HepG2 (cell line): ENCODE results near the gene MRM1. TPM values are rescaled to one million over a fixed set of nuclear protein-coding genes. Genes with fewer than 3 reads are reported as not detected.

Source experiments
- ADNP ChIP-seq: sonication (generic); formaldehyde crosslinking; IDR thresholded peaks from 2 replicates; pipeline ENCODE4 v1.4.0; 2020; ENCODE audit warnings: missing genetic modification reagents
- CBX5 ChIP-seq: sonication (generic); formaldehyde crosslinking; IDR thresholded peaks from 2 replicates; pipeline ENCODE4 v1.4.0; 2020; ENCODE audit warnings: missing genetic modification reagents, borderline replicate concordance
- FOSL2 ChIP-seq: sonication (generic); formaldehyde crosslinking; IDR thresholded peaks from 2 replicates; pipeline ENCODE4 v1.4.0; 2020; ENCODE audit warnings: missing genetic modification reagents
- FOXM1 ChIP-seq: sonication (generic); formaldehyde crosslinking; IDR thresholded peaks from 2 replicates; pipeline ENCODE4 v1.5.0; 2020; ENCODE audit warnings: missing genetic modification reagents
- IRX3 ChIP-seq: sonication (generic); formaldehyde crosslinking; IDR thresholded peaks from 2 replicates; pipeline ENCODE4 v1.8.1; 2023; ENCODE audit warnings: mild to moderate bottlenecking, low read depth, missing genetic modification reagents, borderline replicate concordance
- MYPOP ChIP-seq: sonication (generic); formaldehyde crosslinking; IDR thresholded peaks from 2 replicates; pipeline ENCODE4 v1.8.1; 2023; ENCODE audit warnings: mild to moderate bottlenecking, moderate library complexity, missing genetic modification reagents
- NR2F6 ChIP-seq, 2 experiments: IDR thresholded peaks; 2 replicates each; pipeline ENCODE4 v1.6.1; 2016; ENCODE audit warnings: antibody characterized with exemption in 1 of 2, mild to moderate bottlenecking in 1 of 2
- PCBP2 ChIP-seq: fragments of 200-400 bp; formaldehyde crosslinking; optimal IDR thresholded peaks from 2 replicates; pipeline ENCODE3; 2018; ENCODE audit warnings: low read length, low read depth; ENCODE audit not compliant: poor library complexity, severe bottlenecking
- RAD51 ChIP-seq: fragments of 450-650 bp; IDR thresholded peaks from 2 replicates; pipeline ENCODE4 v1.6.1; 2016; ENCODE audit warnings: borderline replicate concordance
- THAP11 ChIP-seq: IDR thresholded peaks from 2 replicates; pipeline ENCODE4 v1.6.1; 2016; ENCODE audit warnings: missing biosample characterization, missing genetic modification reagents
- YY1 ChIP-seq: IDR thresholded peaks from 2 replicates; pipeline ENCODE4 v1.6.1; 2011; ENCODE audit warnings: low read length, low read depth, moderate library complexity, mild to moderate bottlenecking; ENCODE audit not compliant: insufficient read depth, insufficient replicate concordance
- ZNF275 ChIP-seq: sonication (generic); formaldehyde crosslinking; IDR thresholded peaks from 2 replicates; pipeline ENCODE4 v1.8.0; 2022; ENCODE audit warnings: missing genetic modification reagents, mild to moderate bottlenecking, inconsistent platforms, borderline replicate concordance
- ZNF282 ChIP-seq: fragments of 450-650 bp; IDR thresholded peaks from 2 replicates; pipeline ENCODE4 v1.6.1; 2018; ENCODE audit not compliant: partially characterized antibody
- ZNF605 ChIP-seq: sonication (generic); formaldehyde crosslinking; IDR thresholded peaks from 2 replicates; pipeline ENCODE4 v1.8.0; 2022; ENCODE audit warnings: mild to moderate bottlenecking, missing genetic modification reagents
- ZNF7 ChIP-seq: IDR thresholded peaks from 2 replicates; pipeline ENCODE4 v1.6.1; 2016; ENCODE audit warnings: missing biosample characterization, missing genetic modification reagents
- ZNF782 ChIP-seq: sonication (generic); formaldehyde crosslinking; IDR thresholded peaks from 2 replicates; pipeline ENCODE4 v1.4.0; 2020; ENCODE audit warnings: missing genetic modification reagents, mild to moderate bottlenecking, borderline replicate concordance
- polyA plus RNA-seq, 8 experiments: library from polyadenylated mRNA; depleted of rRNA in 3 of 8; stranded (reverse) in 7 of 8; unstranded in 1 of 8; fragments of >200 nt; fragmentation: Illumina TruSeq in 4 of 8; extraction: Trizol in 4 of 8; gene quantifications; 2 replicates each; pipeline versions ENCODE4 v1.2.1 to v1.2.3, GENCODE V29; 2011 to 2016; ENCODE audit warnings: low read depth in 4 of 8, missing spikeins in 1 of 8, mixed read lengths in 1 of 8; ENCODE audit not compliant: insufficient read depth in 1 of 8
- total RNA-seq, 5 experiments: library from RNA; depleted of rRNA; stranded (reverse); fragments of >200 nt; fragmentation: Illumina TruSeq; extraction: Trizol; gene quantifications; 2 replicates each; pipeline ENCODE4 v1.2.3, GENCODE V29; 2016; ENCODE audit warnings: low read depth in 1 of 5
- TF ChIP-seq, protein P1 (sequence below): sonication (generic); formaldehyde crosslinking; IDR thresholded peaks from 2 replicates; pipeline ENCODE4 v1.9.0; 2021; ENCODE audit warnings: mild to moderate bottlenecking, missing genetic modification reagents
- TF ChIP-seq, protein P2 (sequence below): sonication (generic); formaldehyde crosslinking; IDR thresholded peaks from 2 replicates; pipeline ENCODE4 v1.5.0; 2020; ENCODE audit warnings: missing genetic modification reagents

MRM1 gene
- total and polyA plus RNA-seq, 2 of the 13 experiments (the other 11 are each of a cell fraction or from before 2014, with no cell fraction given): 4.1 to 11.3 TPM

- TF ChIP-seq ZNF275 (CRISPR knock-in tag) (no peak), MYPOP (CRISPR knock-in tag) (0 out of 2 replicates have a peak, but pooled peaks have one; percentile 32), THAP11 (CRISPR knock-in tag) (0 out of 2 replicates have a peak, but pooled peaks have one; percentile 19), ZNF7 (CRISPR knock-in tag) (no peak), ZNF282 (no peak), ZNF605 (no peak), CBX5 (CRISPR knock-in tag) (no peak), ZNF782 (CRISPR knock-in tag) (peak; percentile 35; the same call in 1 of the 2 replicates), NR2F6 (IDR thresholded peaks at IDR 0.05) (peak; percentile 51; the same call in 1 of the 2 replicates), NR2F6 (CRISPR knock-in tag; IDR thresholded peaks at IDR 0.05) (peak; percentile 30; the same call in 1 of the 2 replicates), IRX3 (0 out of 2 replicates have a peak, but pooled peaks have one; percentile 48), PCBP2 (no peak), YY1 (peak; percentile 6), ADNP (CRISPR knock-in tag) (no peak), FOXM1 (CRISPR knock-in tag) (no peak), FOSL2 (no peak), RAD51 (no peak)
- TF ChIP-seq, protein P1, sequence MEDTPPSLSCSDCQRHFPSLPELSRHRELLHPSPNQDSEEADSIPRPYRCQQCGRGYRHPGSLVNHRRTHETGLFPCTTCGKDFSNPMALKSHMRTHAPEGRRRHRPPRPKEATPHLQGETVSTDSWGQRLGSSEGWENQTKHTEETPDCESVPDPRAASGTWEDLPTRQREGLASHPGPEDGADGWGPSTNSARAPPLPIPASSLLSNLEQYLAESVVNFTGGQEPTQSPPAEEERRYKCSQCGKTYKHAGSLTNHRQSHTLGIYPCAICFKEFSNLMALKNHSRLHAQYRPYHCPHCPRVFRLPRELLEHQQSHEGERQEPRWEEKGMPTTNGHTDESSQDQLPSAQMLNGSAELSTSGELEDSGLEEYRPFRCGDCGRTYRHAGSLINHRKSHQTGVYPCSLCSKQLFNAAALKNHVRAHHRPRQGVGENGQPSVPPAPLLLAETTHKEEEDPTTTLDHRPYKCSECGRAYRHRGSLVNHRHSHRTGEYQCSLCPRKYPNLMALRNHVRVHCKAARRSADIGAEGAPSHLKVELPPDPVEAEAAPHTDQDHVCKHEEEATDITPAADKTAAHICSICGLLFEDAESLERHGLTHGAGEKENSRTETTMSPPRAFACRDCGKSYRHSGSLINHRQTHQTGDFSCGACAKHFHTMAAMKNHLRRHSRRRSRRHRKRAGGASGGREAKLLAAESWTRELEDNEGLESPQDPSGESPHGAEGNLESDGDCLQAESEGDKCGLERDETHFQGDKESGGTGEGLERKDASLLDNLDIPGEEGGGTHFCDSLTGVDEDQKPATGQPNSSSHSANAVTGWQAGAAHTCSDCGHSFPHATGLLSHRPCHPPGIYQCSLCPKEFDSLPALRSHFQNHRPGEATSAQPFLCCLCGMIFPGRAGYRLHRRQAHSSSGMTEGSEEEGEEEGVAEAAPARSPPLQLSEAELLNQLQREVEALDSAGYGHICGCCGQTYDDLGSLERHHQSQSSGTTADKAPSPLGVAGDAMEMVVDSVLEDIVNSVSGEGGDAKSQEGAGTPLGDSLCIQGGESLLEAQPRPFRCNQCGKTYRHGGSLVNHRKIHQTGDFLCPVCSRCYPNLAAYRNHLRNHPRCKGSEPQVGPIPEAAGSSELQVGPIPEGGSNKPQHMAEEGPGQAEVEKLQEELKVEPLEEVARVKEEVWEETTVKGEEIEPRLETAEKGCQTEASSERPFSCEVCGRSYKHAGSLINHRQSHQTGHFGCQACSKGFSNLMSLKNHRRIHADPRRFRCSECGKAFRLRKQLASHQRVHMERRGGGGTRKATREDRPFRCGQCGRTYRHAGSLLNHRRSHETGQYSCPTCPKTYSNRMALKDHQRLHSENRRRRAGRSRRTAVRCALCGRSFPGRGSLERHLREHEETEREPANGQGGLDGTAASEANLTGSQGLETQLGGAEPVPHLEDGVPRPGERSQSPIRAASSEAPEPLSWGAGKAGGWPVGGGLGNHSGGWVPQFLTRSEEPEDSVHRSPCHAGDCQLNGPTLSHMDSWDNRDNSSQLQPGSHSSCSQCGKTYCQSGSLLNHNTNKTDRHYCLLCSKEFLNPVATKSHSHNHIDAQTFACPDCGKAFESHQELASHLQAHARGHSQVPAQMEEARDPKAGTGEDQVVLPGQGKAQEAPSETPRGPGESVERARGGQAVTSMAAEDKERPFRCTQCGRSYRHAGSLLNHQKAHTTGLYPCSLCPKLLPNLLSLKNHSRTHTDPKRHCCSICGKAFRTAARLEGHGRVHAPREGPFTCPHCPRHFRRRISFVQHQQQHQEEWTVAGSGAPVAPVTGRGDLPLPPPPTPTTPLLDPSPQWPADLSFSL: no peak
- TF ChIP-seq, protein P2, sequence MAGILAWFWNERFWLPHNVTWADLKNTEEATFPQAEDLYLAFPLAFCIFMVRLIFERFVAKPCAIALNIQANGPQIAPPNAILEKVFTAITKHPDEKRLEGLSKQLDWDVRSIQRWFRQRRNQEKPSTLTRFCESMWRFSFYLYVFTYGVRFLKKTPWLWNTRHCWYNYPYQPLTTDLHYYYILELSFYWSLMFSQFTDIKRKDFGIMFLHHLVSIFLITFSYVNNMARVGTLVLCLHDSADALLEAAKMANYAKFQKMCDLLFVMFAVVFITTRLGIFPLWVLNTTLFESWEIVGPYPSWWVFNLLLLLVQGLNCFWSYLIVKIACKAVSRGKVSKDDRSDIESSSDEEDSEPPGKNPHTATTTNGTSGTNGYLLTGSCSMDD (CRISPR knock-in tag): no peak
Measured at GRCh38 chr17:36591434-36592315, 9.7 kb upstream of the MRM1 start, which contains the start of gene DHRS11 (continued).
